ENCODE measurements around the gene PLEKHM3. TPM values are rescaled to one million over a fixed set of nuclear protein-coding genes. Genes with fewer than 3 reads are reported as not detected.

Gene PLEKHM3
- total and polyA plus RNA-seq, 2 of the 13 experiments (the other 11 are each of a cell fraction or from before 2014, with no cell fraction given), result 4.5 to 4.7 TPM

DNA sequence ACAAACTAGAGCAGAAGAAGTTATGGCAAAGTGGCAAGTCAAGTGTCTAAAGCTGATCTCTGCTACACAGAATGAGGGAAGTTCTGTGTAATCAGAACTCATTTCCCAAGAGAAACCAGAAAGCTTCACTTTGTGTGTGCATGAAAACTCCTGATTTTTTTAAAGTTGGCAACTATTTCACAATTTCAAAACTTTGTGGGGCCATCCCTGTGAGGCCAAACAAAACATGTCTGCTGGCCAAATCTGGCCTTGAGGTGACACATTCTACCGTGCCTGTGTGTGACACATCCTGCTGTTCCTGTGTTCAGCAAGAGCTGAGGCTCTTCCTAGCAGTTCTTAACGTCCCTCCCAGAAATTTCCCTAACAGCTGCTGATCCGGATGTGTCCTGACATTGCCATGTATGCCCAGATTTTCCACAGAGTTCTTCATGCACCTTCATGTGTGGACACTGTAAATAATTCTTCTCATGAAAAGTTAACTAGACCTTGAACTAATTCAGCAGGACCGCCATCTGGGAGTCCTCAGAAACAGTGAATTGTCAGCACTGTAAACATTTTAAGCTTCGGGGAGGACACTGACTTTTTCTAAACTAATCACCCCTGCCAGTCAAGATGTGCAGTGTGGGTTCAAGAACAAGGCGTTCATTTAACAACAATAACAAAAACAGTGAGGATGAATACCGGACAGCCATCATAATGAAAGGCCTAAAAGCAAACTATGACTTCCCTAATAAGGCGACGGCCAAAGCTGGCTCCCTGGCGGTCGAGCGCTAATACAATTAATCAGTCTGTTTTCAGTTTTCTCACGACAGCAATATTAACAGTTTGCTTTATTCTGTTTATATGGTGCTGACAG is 99.0 kb downstream of the PLEKHM3 start (continued):
- TF ChIP-seq, protein P1, sequence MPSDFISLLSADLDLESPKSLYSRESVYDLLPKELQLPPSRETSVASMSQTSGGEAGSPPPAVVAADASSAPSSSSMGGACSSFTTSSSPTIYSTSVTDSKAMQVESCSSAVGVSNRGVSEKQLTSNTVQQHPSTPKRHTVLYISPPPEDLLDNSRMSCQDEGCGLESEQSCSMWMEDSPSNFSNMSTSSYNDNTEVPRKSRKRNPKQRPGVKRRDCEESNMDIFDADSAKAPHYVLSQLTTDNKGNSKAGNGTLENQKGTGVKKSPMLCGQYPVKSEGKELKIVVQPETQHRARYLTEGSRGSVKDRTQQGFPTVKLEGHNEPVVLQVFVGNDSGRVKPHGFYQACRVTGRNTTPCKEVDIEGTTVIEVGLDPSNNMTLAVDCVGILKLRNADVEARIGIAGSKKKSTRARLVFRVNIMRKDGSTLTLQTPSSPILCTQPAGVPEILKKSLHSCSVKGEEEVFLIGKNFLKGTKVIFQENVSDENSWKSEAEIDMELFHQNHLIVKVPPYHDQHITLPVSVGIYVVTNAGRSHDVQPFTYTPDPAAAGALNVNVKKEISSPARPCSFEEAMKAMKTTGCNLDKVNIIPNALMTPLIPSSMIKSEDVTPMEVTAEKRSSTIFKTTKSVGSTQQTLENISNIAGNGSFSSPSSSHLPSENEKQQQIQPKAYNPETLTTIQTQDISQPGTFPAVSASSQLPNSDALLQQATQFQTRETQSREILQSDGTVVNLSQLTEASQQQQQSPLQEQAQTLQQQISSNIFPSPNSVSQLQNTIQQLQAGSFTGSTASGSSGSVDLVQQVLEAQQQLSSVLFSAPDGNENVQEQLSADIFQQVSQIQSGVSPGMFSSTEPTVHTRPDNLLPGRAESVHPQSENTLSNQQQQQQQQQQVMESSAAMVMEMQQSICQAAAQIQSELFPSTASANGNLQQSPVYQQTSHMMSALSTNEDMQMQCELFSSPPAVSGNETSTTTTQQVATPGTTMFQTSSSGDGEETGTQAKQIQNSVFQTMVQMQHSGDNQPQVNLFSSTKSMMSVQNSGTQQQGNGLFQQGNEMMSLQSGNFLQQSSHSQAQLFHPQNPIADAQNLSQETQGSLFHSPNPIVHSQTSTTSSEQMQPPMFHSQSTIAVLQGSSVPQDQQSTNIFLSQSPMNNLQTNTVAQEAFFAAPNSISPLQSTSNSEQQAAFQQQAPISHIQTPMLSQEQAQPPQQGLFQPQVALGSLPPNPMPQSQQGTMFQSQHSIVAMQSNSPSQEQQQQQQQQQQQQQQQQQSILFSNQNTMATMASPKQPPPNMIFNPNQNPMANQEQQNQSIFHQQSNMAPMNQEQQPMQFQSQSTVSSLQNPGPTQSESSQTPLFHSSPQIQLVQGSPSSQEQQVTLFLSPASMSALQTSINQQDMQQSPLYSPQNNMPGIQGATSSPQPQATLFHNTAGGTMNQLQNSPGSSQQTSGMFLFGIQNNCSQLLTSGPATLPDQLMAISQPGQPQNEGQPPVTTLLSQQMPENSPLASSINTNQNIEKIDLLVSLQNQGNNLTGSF (CRISPR knock-in tag; IDR thresholded peaks at IDR 0.05), result 0 out of 2 replicates have a peak, but pooled peaks have one; percentile 39
- TF ChIP-seq, protein P2, sequence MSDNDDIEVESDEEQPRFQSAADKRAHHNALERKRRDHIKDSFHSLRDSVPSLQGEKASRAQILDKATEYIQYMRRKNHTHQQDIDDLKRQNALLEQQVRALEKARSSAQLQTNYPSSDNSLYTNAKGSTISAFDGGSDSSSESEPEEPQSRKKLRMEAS (IDR thresholded peaks at IDR 0.05), result peak; percentile 85; the same call in 1 of the 2 replicates
- TF ChIP-seq, protein P3, sequence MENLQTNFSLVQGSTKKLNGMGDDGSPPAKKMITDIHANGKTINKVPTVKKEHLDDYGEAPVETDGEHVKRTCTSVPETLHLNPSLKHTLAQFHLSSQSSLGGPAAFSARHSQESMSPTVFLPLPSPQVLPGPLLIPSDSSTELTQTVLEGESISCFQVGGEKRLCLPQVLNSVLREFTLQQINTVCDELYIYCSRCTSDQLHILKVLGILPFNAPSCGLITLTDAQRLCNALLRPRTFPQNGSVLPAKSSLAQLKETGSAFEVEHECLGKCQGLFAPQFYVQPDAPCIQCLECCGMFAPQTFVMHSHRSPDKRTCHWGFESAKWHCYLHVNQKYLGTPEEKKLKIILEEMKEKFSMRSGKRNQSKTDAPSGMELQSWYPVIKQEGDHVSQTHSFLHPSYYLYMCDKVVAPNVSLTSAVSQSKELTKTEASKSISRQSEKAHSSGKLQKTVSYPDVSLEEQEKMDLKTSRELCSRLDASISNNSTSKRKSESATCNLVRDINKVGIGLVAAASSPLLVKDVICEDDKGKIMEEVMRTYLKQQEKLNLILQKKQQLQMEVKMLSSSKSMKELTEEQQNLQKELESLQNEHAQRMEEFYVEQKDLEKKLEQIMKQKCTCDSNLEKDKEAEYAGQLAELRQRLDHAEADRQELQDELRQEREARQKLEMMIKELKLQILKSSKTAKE (CRISPR knock-in tag; IDR thresholded peaks at IDR 0.05; ENCODE audit: borderline replicate concordance), result peak; percentile 8; the same call in 1 of the 2 replicates
- TF ChIP-seq ZNF30 (CRISPR knock-in tag; IDR thresholded peaks at IDR 0.05) (no peak), ZBTB49 (CRISPR knock-in tag; IDR thresholded peaks at IDR 0.05; ENCODE audit: borderline replicate concordance) (no peak), SOX5 (CRISPR knock-in tag; IDR thresholded peaks at IDR 0.05; ENCODE audit: borderline replicate concordance) (peak; percentile 86), REXO4 (CRISPR knock-in tag; IDR thresholded peaks at IDR 0.05; ENCODE audit: borderline replicate concordance) (no peak), ZFP36L2 (CRISPR knock-in tag; IDR thresholded peaks at IDR 0.05) (no peak), ATF7 (IDR thresholded peaks at IDR 0.05) (no peak), ATF7 (CRISPR knock-in tag; IDR thresholded peaks at IDR 0.05) (no peak), ZNF737 (CRISPR knock-in tag; IDR thresholded peaks at IDR 0.05; ENCODE audit: borderline replicate concordance) (no peak), FOSL2 (CRISPR knock-in tag; IDR thresholded peaks at IDR 0.05) (peak; percentile 93), CBX5 (CRISPR knock-in tag; IDR thresholded peaks at IDR 0.05; ENCODE audit: borderline replicate concordance) (peak; percentile 95), ZNF34 (CRISPR knock-in tag; IDR thresholded peaks at IDR 0.05; ENCODE audit: borderline replicate concordance) (no peak), ZNF580 (CRISPR knock-in tag; IDR thresholded peaks at IDR 0.05; ENCODE audit: borderline replicate concordance, low read depth) (0 out of 2 replicates have a peak, but pooled peaks have one; percentile 31), ZNF883 (CRISPR knock-in tag; IDR thresholded peaks at IDR 0.05; ENCODE audit: not compliant biosample characterization) (no peak), ZNF691 (CRISPR knock-in tag; IDR thresholded peaks at IDR 0.05; ENCODE audit: borderline replicate concordance, low read depth) (peak; percentile 51; the same call in 1 of the 2 replicates)

All from HepG2 (cell line).